NCI-H69 (cell line): ENCODE data around the gene BCL3.

Experiments
- DNase-seq: peaks from one replicate; lab custom pipeline; 2025; lab: John Stamatoyannopoulos, UW

Gene BCL3

GRCh38 chr19:44788971-44789370, 40.5 kb downstream of the BCL3 start:
- DNase-seq, result no peak

GRCh38 chr19:44789943-44790483, 41.5 kb downstream of the BCL3 start:
- DNase-seq, result no peak

GRCh38 chr19:44792281-44792680, 43.8 kb downstream of the BCL3 start:
- no peak for DNase-seq

- DNase-seq, result no peak
Measured at GRCh38 chr19:44794610-44795009, 46.1 kb downstream of the BCL3 start.

GRCh38 chr19:44795398-44795987, 47.0 kb downstream of the BCL3 start:
- no peak for DNase-seq

GRCh38 chr19:44796701-44797115, 48.2 kb downstream of the BCL3 start:
- peak; percentile 86 for DNase-seq

- no peak for DNase-seq
Measured at GRCh38 chr19:44799627-44800346, 51.3 kb downstream of the BCL3 start.

GRCh38 chr19:44800461-44800860, 52.0 kb downstream of the BCL3 start:
- peak; percentile 82 for DNase-seq

- DNase-seq, result peak; percentile 43
Measured at GRCh38 chr19:44803442-44804428, 55.2 kb downstream of the BCL3 start.

- no peak for DNase-seq
Measured at GRCh38 chr19:44806291-44806690, 57.8 kb downstream of the BCL3 start.

- DNase-seq, result peak; percentile 82
Measured at GRCh38 chr19:44807162-44807561, 58.7 kb downstream of the BCL3 start.

GRCh38 chr19:44807652-44808462, 59.3 kb downstream of the BCL3 start:
- peak; percentile 35 for DNase-seq

- DNase-seq, result peak; percentile 74
Measured at GRCh38 chr19:44808463-44809371, 60.2 kb downstream of the BCL3 start, which contains the start of gene BCAM. Gene BCAM, plus strand, starts transcription at chr19:44809103. Its CDS starts 22 bp downstream, at chr19:44809125.
